Fibroblast of the aortic adventitia (primary cell): ENCODE results near the gene LRRTM1. TPM values are rescaled to one million over a fixed set of nuclear protein-coding genes. Genes with fewer than 3 reads are reported as not detected.

Experiments
- DNase-seq: peaks from one replicate; pipeline ENCODE4 v3.0.0-alpha.2; 2010; ENCODE audit warnings: low read depth
- H3K4me3 ChIP-seq: 2 replicates; pipeline ENCODE4 v1.5.1; 2011; ENCODE audit warnings: low read depth, mild to moderate bottlenecking, control low read depth, low read length, moderate library complexity
- total RNA-seq: library from RNA; depleted of rRNA; stranded (reverse); fragments of >200 nt; gene quantifications from 2 replicates; pipeline ENCODE4 v1.2.3, GENCODE V29; 2012; ENCODE audit warnings: low replicate concordance
- TF ChIP-seq, protein P1 (sequence below): IDR thresholded peaks from 2 replicates; pipeline ENCODE4 v1.5.1; 2011; ENCODE audit warnings: mild to moderate bottlenecking, low read length, control low read depth, inconsistent platforms; ENCODE audit not compliant: insufficient read depth

LRRTM1 gene
- total RNA-seq, 1 donor, result 0.09 TPM

- no peak overlapping the region for H3K4me3 ChIP-seq
- no peak for DNase-seq
- TF ChIP-seq, protein P1, sequence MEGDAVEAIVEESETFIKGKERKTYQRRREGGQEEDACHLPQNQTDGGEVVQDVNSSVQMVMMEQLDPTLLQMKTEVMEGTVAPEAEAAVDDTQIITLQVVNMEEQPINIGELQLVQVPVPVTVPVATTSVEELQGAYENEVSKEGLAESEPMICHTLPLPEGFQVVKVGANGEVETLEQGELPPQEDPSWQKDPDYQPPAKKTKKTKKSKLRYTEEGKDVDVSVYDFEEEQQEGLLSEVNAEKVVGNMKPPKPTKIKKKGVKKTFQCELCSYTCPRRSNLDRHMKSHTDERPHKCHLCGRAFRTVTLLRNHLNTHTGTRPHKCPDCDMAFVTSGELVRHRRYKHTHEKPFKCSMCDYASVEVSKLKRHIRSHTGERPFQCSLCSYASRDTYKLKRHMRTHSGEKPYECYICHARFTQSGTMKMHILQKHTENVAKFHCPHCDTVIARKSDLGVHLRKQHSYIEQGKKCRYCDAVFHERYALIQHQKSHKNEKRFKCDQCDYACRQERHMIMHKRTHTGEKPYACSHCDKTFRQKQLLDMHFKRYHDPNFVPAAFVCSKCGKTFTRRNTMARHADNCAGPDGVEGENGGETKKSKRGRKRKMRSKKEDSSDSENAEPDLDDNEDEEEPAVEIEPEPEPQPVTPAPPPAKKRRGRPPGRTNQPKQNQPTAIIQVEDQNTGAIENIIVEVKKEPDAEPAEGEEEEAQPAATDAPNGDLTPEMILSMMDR, result no peak
Observed at GRCh38 chr2:80303006-80303908, 1.3 kb downstream of the LRRTM1 start.

DNA sequence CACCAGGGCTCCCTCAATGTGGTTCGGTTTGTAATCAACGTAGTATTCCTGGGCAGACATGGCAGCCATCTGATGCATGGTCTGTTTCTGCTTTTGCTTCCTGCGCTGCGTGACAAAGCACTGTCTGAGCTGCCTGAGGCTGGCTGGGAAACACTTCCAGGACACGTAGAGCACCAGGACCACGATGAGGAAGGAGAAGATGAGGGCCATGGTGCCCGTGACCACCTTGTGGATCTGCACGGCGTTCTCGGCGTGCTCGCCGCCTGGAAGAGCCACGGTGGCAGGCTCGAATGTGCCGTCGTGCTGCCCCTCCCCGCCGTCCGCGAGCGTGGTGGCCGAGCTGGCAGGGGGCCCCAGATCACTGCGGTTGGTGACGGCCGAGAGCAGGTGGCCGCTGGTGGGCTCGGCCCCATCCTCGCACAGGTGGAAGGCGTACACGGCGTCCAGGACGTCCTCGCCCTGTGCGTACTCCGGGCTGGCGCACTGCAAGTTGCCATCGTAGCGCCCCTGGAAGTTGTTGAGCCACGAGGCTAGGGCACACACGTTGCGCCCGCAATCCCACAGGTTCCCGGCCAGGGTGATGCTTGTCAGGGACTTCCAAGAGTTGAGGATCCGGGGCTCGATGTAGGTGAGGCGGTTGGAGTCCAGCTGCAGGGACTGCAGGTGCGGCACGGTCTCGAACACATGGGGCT, 2.1 kb downstream of the LRRTM1 start:
- DNase-seq, result no peak
- H3K4me3 ChIP-seq, result no peak overlapping the region
- TF ChIP-seq, protein P1, result no peak

GRCh38 chr2:80302001-80302313, 2.6 kb downstream of the LRRTM1 start:
- no peak for DNase-seq
- TF ChIP-seq, protein P1, result no peak
- no peak overlapping the region for H3K4me3 ChIP-seq

- TF ChIP-seq, protein P1, result no peak
- H3K4me3 ChIP-seq, result no peak overlapping the region
- no peak for DNase-seq
Observed at GRCh38 chr2:80300954-80301353, 3.6 kb downstream of the LRRTM1 start.

DNA sequence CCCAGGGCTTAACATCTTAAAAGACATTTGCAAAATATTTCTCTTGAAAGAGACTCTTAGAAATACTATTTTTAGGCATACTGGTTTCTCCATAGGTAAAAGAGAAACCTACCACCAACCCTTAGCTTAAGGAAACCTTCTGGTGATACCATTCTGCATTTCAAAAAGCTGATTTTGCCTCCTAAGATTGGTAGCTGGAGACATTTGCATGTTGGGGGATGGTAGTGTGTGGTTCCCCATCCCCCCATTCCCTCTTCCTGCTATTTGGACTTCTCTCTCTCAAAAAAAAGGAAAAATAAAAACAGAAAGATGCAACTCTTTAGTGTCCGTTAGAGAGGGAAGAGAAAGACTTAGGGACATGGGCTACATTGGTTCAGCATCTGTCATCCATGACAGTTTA, 4.2 kb downstream of the LRRTM1 start:
- TF ChIP-seq, protein P1, result no peak
- no peak for DNase-seq

DNA sequence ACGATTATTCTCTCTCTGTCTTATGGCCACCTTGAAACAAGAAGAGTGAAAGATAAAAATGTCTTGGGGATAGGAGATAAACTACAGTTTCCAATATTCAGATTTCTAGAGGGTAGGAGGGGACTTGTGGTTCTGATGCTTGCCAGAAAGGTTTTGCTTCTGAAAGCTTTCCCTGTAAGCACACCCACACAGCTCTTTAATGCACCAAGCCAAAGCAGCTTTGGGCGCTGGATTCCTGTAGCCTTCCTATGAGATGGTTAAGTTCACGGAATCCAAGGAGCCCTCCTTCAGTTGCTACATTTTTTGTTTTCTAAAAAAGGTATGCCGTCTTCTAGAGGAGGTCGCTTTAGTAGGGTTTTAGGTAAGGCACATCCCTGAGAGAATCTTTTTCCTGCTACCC, 4.9 kb downstream of the LRRTM1 start:
- no peak for DNase-seq
- H3K4me3 ChIP-seq, result no peak overlapping the region
- TF ChIP-seq, protein P1, result no peak

More for the DNA sequence above, 4.2 kb downstream of the LRRTM1 start:
- H3K4me3 ChIP-seq, result no peak overlapping the region
